Measurements from ENCODE around the gene CDKL5.

- TF ChIP-seq POLR2AphosphoS5 (IDR thresholded peaks at IDR 0.05; ENCODE audit: borderline replicate concordance, low read depth, low read length) (no peak), EZH2 (IDR thresholded peaks at IDR 0.05) (no peak), FOXP2 (optimal IDR thresholded peaks at IDR 0.05; ENCODE audit: control extremely low read depth, extremely low read length, insufficient read depth) (no peak)
Observed at GRCh38 chrX:18542131-18542530, 116.7 kb downstream of the CDKL5 start.

Data from SK-N-MC (cell line).